Loucy (cell line): ENCODE data around the gene POFUT2.

ENCODE experiments used
- H2AFZ ChIP-seq: fragments of 200-600 bp; sonication (generic); 2 replicates; pipeline ENCODE4 v1.6.0; 2016; ENCODE audit warnings: antibody characterized with exemption, mild to moderate bottlenecking, low read length, moderate library complexity
- H3F3A ChIP-seq: fragments of 200-600 bp; 2 replicates; pipeline ENCODE4 v1.6.0; 2016; ENCODE audit warnings: antibody characterized with exemption, low read depth, mild to moderate bottlenecking
- H3K27me3 ChIP-seq: fragments of 200-600 bp; sonication (generic); 2 replicates; pipeline ENCODE4 v1.6.1; 2014; ENCODE audit warnings: low read length, mild to moderate bottlenecking; ENCODE audit not compliant: insufficient read depth, poor library complexity, severe bottlenecking
- H3K36me3 ChIP-seq: fragments of 200-600 bp; sonication (generic); 2 replicates; pipeline ENCODE4 v1.6.1; 2016; ENCODE audit warnings: low read length; ENCODE audit not compliant: insufficient read depth
- H3K4me1 ChIP-seq: fragments of 200-600 bp; sonication (generic); 2 replicates; pipeline ENCODE4 v1.5.1; 2014; ENCODE audit warnings: low read length, mild to moderate bottlenecking; ENCODE audit not compliant: insufficient read depth, poor library complexity, severe bottlenecking
- H3K4me2 ChIP-seq: fragments of 200-600 bp; sonication (generic); 2 replicates; pipeline ENCODE4 v1.6.0; 2014; ENCODE audit warnings: antibody characterized with exemption, low read length, low read depth, mild to moderate bottlenecking; ENCODE audit not compliant: poor library complexity, severe bottlenecking
- H3K4me3 ChIP-seq: fragments of 200-600 bp; sonication (generic); 2 replicates; pipeline ENCODE4 v1.5.1; 2014; ENCODE audit warnings: low read length, mild to moderate bottlenecking, mixed read lengths; ENCODE audit not compliant: poor library complexity, severe bottlenecking
- H3K79me2 ChIP-seq: fragments of 200-600 bp; sonication (generic); 2 replicates; pipeline ENCODE4 v1.6.1; 2014; ENCODE audit warnings: low read length; ENCODE audit not compliant: insufficient read depth
- H3K9ac ChIP-seq: fragments of 200-600 bp; sonication (generic); 2 replicates; pipeline ENCODE4 v1.6.0; 2014; ENCODE audit warnings: mild to moderate bottlenecking, low read depth, low read length, moderate library complexity; ENCODE audit not compliant: poor library complexity, severe bottlenecking
- H3K9me2 ChIP-seq: fragments of 200-600 bp; sonication (generic); replicated peaks from 2 replicates; pipeline ENCODE4 v1.6.1; 2016; ENCODE audit warnings: low read depth, low read length, mixed read lengths
- H3K9me3 ChIP-seq: fragments of 200-600 bp; sonication (generic); 2 replicates; pipeline ENCODE4 v1.6.1; 2014; ENCODE audit warnings: mild to moderate bottlenecking, antibody characterized with exemption, low read length, low read depth; ENCODE audit not compliant: insufficient read depth
- H4K20me1 ChIP-seq: fragments of 200-600 bp; sonication (generic); 2 replicates; pipeline ENCODE4 v1.6.0; 2014; ENCODE audit warnings: antibody characterized with exemption, low read length, mild to moderate bottlenecking; ENCODE audit not compliant: insufficient read depth, poor library complexity, severe bottlenecking
- EZH2phosphoT487 ChIP-seq: fragments of 200-600 bp; IDR thresholded peaks from 2 replicates; pipeline ENCODE4 v1.6.1; 2018; ENCODE audit warnings: antibody characterized with exemption, mild to moderate bottlenecking, moderate library complexity, borderline replicate concordance
- TF ChIP-seq, protein P1 (sequence below): fragments of 200-600 bp; sonication (generic); conservative IDR thresholded peaks from 2 replicates; pipeline ENCODE4 v1.5.1; 2014; ENCODE audit warnings: mild to moderate bottlenecking, antibody characterized with exemption, low read length

Gene POFUT2

GRCh38 chr21:45260191-45260825, 27.4 kb downstream of the POFUT2 start:
- Histone ChIP-seq H3K4me1 (peaks cover 15% of the 10 kb centered on the region), H3K9me2 (no peaks in the 10 kb centered on the region), H3K4me2 (no peak overlapping the region), H3K4me3 (no peak overlapping the region), H3K79me2 (no peaks in the 10 kb centered on the region), H3K27me3 (no peaks in the 10 kb centered on the region), H2AFZ (no peak overlapping the region), H3K9me3 (no peaks in the 10 kb centered on the region), H4K20me1 (no peaks in the 10 kb centered on the region), H3F3A (no peaks in the 10 kb centered on the region), H3K9ac (no peak overlapping the region), H3K36me3 (peaks cover 16% of the 10 kb centered on the region; the same call in 1 of the 2 replicates)
- TF ChIP-seq, protein P1, sequence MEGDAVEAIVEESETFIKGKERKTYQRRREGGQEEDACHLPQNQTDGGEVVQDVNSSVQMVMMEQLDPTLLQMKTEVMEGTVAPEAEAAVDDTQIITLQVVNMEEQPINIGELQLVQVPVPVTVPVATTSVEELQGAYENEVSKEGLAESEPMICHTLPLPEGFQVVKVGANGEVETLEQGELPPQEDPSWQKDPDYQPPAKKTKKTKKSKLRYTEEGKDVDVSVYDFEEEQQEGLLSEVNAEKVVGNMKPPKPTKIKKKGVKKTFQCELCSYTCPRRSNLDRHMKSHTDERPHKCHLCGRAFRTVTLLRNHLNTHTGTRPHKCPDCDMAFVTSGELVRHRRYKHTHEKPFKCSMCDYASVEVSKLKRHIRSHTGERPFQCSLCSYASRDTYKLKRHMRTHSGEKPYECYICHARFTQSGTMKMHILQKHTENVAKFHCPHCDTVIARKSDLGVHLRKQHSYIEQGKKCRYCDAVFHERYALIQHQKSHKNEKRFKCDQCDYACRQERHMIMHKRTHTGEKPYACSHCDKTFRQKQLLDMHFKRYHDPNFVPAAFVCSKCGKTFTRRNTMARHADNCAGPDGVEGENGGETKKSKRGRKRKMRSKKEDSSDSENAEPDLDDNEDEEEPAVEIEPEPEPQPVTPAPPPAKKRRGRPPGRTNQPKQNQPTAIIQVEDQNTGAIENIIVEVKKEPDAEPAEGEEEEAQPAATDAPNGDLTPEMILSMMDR, result no peak
- no peak for TF ChIP-seq EZH2phosphoT487

DNA sequence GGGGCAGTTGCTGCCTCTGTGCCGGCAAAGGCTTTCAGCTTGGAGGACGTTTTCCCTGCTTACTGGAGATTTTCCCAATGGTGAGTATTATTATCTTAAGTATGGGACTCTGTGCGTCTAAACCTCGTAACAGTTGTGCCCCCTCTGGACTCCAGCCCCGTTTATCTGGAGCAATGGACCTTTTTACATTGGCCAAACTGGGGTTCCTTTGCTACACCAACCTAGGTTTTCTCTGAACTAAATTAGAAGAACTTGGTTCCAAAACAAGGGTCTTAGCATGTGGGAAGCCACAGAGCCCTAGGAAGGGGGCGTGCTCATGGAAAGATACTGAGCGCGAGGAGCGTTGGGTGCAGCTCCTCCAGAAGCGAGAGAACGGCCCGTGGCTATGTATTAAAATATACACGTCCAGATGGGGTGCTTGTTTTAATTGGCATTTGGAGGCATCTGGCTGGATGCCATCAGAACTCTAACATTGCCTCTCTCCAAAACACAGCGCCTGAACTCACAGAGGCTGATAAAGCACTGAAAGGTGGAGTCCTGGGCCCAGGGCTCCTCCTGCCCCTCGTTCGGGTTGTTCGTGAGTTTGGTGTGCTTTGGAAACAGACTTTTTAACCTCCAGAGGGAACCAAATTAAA, 28.4 kb downstream of the POFUT2 start:
- H3K4me2 ChIP-seq, result no peak overlapping the region

DNA sequence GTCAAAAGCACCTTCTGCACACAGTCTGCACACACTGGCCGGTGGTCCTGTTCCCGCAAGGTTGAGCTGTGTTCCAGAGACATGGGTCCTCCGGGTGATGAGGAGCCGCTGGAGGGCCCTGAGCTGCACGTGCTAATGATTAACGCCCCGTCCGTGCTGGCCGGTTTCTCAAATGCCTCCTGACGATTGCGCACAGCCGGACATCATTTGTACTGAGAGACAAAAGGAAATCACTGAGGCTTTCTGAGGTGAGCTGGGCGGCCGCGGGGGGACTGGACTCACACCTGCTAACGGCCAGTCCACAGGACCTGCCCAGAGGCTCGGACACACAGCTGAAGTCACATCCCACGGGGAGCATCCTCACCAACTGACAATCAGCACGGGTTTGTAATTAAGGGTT, 29.2 kb downstream of the POFUT2 start:
- Histone ChIP-seq H3K27me3 (no peaks in the 10 kb centered on the region), H3K4me2 (no peak overlapping the region), H3K4me1 (peaks cover 15% of the 10 kb centered on the region), H3K36me3 (peaks cover 2% of the 10 kb centered on the region; the same call in 1 of the 2 replicates), H3K9ac (no peak overlapping the region), H3K79me2 (no peaks in the 10 kb centered on the region), H3K9me2 (no peaks in the 10 kb centered on the region), H3K4me3 (no peak overlapping the region), H4K20me1 (no peaks in the 10 kb centered on the region), H3F3A (no peaks in the 10 kb centered on the region), H2AFZ (no peak overlapping the region), H3K9me3 (no peaks in the 10 kb centered on the region)
- TF ChIP-seq, protein P1, result no peak
- TF ChIP-seq EZH2phosphoT487, result no peak

More for the DNA sequence above, 28.4 kb downstream of the POFUT2 start:
- TF ChIP-seq EZH2phosphoT487, result no peak
- TF ChIP-seq, protein P1, result no peak
- Histone ChIP-seq H3K36me3 (peaks cover 9% of the 10 kb centered on the region; the same call in 1 of the 2 replicates), H3K9me3 (no peaks in the 10 kb centered on the region), H4K20me1 (no peaks in the 10 kb centered on the region), H3F3A (no peaks in the 10 kb centered on the region), H3K4me3 (no peak overlapping the region), H3K9ac (no peak overlapping the region), H3K9me2 (no peaks in the 10 kb centered on the region), H3K27me3 (no peaks in the 10 kb centered on the region), H3K4me1 (peaks cover 15% of the 10 kb centered on the region), H2AFZ (no peak overlapping the region), H3K79me2 (no peaks in the 10 kb centered on the region)
